NCI-H82 (cell line): ENCODE measurements around the gene OSBPL5.

ENCODE experiments used
- DNase-seq: peaks from one replicate; lab custom pipeline; 2025; lab: John Stamatoyannopoulos, UW

The OSBPL5 gene

GRCh38 chr11:3163241-3163981 lies 1.7 kb downstream of the OSBPL5 start:
- DNase-seq, result peak; percentile 10

DNA sequence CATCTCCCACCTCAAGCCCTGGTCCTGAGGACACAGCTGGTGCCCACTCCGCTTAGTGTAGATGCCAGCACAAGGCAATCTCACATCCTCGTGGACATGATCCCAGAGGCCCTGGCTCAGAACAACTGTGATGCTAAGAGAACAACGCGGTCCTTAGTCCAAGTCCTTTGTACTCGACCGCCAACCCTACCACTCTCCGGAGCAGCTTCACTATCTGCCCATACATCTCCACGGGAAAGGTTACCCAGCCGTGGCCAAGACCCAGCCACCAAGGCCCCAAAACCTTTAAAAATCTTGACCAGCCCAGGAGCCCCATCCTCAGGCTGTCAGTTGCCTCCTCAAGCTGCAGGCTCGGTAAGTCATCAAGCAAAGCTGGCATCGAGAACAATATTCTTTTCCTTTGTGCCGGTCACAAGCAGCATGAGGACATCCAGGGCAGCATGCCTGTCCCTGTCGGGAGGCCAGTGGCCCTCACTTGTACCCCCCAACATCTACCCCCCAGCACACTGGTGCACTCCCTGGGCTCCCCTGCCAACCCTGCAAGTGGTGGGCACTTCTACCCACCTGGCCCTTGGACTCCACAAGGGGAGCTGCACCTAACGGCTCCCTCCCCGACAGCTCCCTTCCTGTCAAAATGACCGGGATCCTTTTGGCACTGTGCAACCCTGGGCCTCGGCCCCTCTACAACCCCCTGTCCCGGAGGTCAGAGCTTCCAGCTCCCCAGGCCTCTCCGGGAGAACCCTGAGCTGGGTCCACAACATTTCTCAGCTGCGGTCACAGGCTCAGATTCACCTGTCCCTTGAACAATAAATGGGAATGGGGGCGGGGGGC lies 2.5 kb downstream of the OSBPL5 start:
- no peak for DNase-seq

DNA sequence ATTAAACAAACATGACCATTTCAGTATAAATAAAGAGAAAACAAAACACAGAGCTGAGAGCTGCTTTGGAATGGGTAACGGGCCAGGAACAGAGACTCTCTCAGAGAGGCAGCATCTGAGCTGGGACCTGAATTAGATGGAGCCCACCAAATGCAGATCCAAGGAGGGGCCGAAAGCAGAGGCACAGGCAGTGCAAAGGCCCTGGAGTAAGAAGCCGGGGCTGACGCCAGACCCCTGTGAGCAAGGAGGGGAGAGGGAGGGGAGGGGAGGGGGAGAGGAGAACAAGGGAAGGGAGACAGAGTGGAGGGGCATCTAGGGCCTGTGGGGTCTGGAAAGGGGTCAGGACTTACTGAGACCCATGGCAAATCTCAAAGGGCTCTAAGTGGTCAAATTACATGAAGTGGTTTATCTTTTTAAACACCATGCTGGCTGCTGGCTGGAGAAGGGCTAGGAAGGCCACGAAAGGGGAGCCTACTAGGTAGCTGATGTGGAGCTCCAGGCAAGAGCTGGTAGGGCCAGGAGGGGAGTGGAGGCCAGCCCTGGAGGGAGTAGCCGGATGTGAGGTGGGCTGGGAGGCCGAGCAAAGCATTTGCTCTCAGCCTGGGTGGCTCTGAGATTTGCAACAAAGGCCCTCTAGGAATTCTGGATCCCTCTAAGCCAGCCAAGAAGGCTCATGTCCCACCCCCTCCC lies 3.2 kb downstream of the OSBPL5 start:
- no peak for DNase-seq

DNA sequence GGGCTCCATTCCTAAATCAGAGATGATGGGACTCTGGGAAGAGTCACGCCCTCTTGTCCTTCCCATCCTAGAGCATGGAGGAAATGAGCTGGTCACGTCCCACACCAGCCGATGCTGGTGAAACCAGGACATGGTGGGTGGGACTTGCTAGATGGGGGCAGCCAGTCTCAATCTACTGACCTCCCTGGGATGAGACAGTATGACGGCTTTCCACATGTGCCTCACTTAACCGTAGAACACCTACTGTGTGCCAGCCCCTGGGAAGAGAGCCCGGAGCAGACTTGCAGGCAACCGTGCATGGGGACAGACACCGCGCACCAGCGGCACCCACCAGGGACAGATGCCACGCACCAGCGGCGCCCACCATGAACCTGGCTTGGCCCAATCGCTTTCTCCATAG lies 3.8 kb downstream of the OSBPL5 start:
- no peak for DNase-seq

- peak; percentile 86 for DNase-seq
Observed at GRCh38 chr11:3160252-3161031, 4.7 kb downstream of the OSBPL5 start.

- no peak for DNase-seq
Observed at GRCh38 chr11:3159296-3160190, 5.6 kb downstream of the OSBPL5 start.

GRCh38 chr11:3158821-3159220 lies 6.3 kb downstream of the OSBPL5 start:
- DNase-seq, result no peak

GRCh38 chr11:3158131-3158591 lies 6.9 kb downstream of the OSBPL5 start:
- no peak for DNase-seq

DNA sequence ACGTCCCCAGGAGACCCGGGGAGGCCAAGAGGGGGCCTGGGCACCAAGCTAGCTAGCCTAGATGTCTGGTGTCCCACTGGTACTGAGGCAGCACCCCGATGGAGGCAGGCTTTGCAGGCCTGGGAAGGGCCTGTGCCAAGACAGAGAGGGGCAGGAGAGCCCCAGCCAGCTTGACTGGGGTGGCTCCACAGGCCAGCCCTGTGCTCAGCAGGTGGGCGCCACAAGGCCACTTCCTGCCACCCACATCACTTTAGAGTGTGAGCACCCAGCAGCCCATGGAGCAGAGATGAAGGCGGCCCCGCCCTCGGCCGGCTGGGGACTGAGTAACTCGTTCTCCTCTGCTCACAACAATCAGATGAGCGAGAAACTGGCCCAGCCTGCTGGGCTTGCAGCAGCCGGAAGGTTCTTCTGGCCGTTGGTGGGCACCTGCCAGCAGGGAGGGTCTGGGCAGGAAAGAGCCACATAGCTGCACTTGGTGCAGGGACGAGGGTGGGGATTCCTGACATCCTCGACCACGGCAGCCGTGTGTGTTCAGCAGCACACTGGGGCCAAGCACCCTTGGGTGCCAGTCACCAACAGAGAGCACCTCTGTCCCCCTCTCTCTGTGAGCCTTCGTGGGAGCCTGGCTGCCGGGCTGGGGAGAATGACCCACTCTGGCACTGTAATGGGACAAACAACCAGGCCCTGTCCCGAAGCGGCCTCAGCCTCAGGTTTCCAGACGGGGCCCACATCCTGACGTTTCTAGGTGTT lies 7.6 kb downstream of the OSBPL5 start:
- no peak for DNase-seq

GRCh38 chr11:3156661-3157311 lies 8.3 kb downstream of the OSBPL5 start:
- no peak for DNase-seq

DNA sequence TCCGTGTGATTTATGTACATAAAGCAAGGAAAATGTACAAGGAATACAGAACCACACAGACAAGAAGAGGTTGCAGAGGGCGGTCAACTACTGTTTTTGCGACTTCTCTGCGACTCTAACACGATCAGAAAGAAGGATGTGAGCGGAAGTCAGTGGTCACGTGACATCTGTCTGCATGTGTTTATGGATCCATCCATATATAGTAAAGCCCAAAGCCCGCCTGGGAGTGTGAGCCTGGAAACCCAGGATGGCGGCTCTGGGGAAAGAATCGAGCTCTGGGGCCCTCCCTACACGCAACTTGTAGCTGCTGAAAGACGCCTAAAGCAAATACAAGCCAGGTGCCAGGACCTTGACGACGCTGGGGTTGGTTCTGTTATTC lies 8.8 kb downstream of the OSBPL5 start:
- DNase-seq, result no peak

- DNase-seq, result no peak
Observed at GRCh38 chr11:3155691-3156258, 9.3 kb downstream of the OSBPL5 start.

- DNase-seq, result no peak
Observed at GRCh38 chr11:3155216-3155615, 9.9 kb downstream of the OSBPL5 start.

DNA sequence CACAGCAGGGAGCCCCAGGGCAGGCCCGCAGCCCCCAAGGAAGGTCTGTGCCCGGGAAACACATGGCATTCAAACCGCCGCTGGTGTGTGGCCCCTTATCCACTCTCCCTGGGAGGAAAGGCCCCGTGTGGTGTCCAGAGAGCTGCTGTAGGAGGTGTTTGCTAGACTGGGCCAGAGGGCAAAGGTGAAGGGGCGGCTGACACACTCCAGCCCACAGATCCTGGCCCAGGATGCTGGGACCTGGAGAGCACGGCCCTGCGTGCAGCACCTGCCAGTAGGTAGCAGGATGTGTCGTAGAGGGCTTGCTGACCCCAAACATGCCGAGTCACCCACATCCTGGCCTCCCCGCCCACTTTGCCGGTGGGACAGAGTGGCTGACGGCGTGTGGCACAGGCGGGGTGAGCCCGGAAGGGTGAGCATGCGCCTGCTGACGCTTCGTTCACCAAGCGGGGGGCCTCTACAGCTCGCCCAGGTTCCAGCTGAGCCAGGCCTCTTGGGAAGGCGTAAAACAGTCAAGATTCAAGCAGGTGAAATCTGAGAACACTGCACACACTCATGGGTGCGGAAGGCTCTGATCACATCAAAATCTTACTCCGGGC lies 11.0 kb downstream of the OSBPL5 start:
- no peak for DNase-seq

GRCh38 chr11:3153291-3153861 lies 11.7 kb downstream of the OSBPL5 start:
- no peak for DNase-seq

- no peak for DNase-seq
Observed at GRCh38 chr11:3152471-3153110, 12.5 kb downstream of the OSBPL5 start.

DNA sequence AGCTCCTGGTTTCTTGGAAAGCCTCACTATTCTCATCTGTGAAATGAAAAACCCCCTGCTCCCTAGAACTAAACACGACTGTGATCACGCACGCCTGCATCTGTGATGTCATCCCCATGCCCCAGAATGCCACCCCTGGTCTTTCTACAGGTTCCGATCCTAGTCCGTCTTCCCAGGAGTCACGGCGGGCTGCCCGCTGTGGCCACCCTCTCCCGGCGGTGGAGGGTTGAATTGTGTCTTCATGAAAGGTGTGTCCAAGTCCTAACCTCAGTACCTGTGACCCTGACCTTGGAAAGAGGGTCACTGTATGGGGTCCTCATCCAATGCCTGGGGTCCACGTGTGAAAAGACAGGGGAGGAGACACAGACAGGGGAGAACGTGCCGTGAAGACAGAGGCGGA lies 14.4 kb downstream of the OSBPL5 start:
- DNase-seq, result no peak

- DNase-seq, result no peak
Observed at GRCh38 chr11:3149852-3150188, 15.3 kb downstream of the OSBPL5 start.
